Activated effector memory CD4-positive, alpha-beta T cell treated with anti-CD3 and anti-CD28 coated beads, Interleukin-2, amount 50 U/mL, for 16 hours (primary cell): ENCODE measurements around the gene TBC1D3K.
"Not testable (repeated sequence)": the region's sequence is repeated elsewhere in the genome, so short reads cannot be mapped to it uniquely, and the experiment has no call there.

Experiments
- DNase-seq: peaks from one replicate; pipeline ENCODE4 v3.0.0-alpha.2; 2020

Gene TBC1D3K

GRCh38 chr17:37924115-37924514, at the start of gene TBC1D3K:
Gene TBC1D3K, plus strand, starts transcription at chr17:37924415. Its CDS starts 1,585 bp downstream, at chr17:37926000.
- DNase-seq, result not testable (repeated sequence)

- no peak for DNase-seq
Measured at GRCh38 chr17:37884516-37884915, 39.7 kb upstream of the TBC1D3K start.

DNA sequence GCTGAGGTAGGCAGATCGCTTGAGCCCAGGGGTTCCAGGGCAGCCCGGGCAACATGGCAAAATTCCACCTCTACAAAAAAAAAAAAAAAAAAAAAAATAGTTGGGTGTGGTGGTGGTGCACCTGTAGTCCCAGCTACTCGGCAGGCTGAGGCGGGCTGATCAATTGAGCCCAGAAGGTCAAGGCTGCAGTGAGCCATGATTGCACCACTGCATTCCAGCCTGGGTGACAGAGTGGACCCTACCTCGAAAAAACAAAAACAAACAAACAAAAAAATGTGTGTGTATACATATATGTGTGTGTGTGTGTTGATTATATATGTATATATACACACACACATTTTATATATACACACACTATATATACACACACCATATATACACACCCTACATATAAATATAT, 39.1 kb upstream of the TBC1D3K start:
- DNase-seq, result no peak

DNA sequence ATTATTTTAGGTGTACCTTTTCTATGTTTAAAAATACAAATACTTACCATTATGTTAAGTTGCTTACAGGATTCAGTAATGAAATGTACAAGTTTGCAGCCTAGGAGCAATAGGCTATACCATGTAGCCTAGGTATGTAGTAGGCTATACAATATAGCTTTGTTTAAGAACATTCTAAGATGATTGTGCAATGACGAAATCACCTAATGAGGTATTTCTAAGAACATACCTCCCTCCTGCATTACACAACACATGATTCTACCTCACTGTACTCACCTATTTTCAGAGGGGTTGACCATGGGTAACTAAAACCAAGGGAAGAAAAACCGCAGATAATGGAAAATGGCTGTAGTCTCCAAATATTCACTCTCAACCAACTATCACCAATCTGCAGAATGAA, 35.3 kb upstream of the TBC1D3K start:
- DNase-seq, result no peak

GRCh38 chr17:37896961-37897360, 27.3 kb upstream of the TBC1D3K start:
- not testable (repeated sequence) for DNase-seq
